Transverse colon (tissue), 4 donors: Measurements from ENCODE around the gene EGLN1. TPM values are rescaled to one million over a fixed set of nuclear protein-coding genes. Genes with fewer than 3 reads are reported as not detected.

Experiments
- DNase-seq: peaks from one replicate; pipeline ENCODE4 v3.0.0-alpha.2; 2019
- H3K27ac ChIP-seq, 4 donors: fragments of 200-600 bp; sonication (generic); 2 replicates each; pipeline ENCODE4 v1.5.1; 2016 to 2018; ENCODE audit warnings: inconsistent platforms in 4 of 4
- H3K27me3 ChIP-seq: fragments of 200-600 bp; sonication (generic); 2 replicates; pipeline ENCODE4 v1.5.1; 2017; ENCODE audit warnings: inconsistent platforms
- H3K36me3 ChIP-seq, 4 donors: fragments of 200-600 bp; sonication (generic); 2 replicates each; pipeline ENCODE4 v1.5.1; 2017 to 2019; ENCODE audit warnings: inconsistent platforms in 4 of 4
- H3K4me1 ChIP-seq, 4 donors: fragments of 200-600 bp; sonication (generic); 2 replicates each; pipeline ENCODE4 v1.5.1; 2017 to 2020; ENCODE audit warnings: inconsistent platforms in 4 of 4
- H3K4me3 ChIP-seq, 4 donors: fragments of 200-600 bp; sonication (generic); 1 replicate in 1 of 4; 2 replicates in 3 of 4; pipeline versions ENCODE4 v1.5.1 to v1.6.1; 2017 to 2019; ENCODE audit warnings: inconsistent platforms in 4 of 4
- H3K9me3 ChIP-seq, 2 donors: fragments of 200-600 bp; sonication (generic); 2 replicates each; pipeline ENCODE4 v1.5.1; 2017 to 2019; ENCODE audit warnings: inconsistent platforms in 2 of 2
- CTCF ChIP-seq, 5 experiments: fragments of 200-600 bp in 3 of 5; fragments of 450-650 bp in 2 of 5; sonication (generic) in 3 of 5; IDR thresholded peaks; 1 replicate in 2 of 5; 2 replicates in 3 of 5; pipeline ENCODE4 v1.5.1; 2016 to 2017; ENCODE audit warnings: antibody characterized with exemption in 5 of 5, inconsistent platforms in 3 of 5, mild to moderate bottlenecking in 2 of 5, moderate library complexity in 1 of 5
- EP300 ChIP-seq: sonication (generic); formaldehyde crosslinking; IDR thresholded peaks from one replicate; pipeline ENCODE4 v1.6.1; 2017; ENCODE audit warnings: antibody characterized with exemption, low read depth
- POLR2A ChIP-seq: fragments of 450-650 bp; IDR thresholded peaks from one replicate; pipeline ENCODE4 v1.6.1; 2016; ENCODE audit warnings: antibody characterized with exemption, mild to moderate bottlenecking, moderate library complexity
- POLR2AphosphoS5 ChIP-seq, 3 donors: sonication (generic); formaldehyde crosslinking; IDR thresholded peaks; one replicate each; pipeline ENCODE4 v1.6.1; 2016; ENCODE audit warnings: antibody characterized with exemption in 3 of 3
- WGBS, 2 donors: methylation state at CpG; one replicate each; pipeline ENCODE4 v1.1.5; 2018; ENCODE audit warnings: low coverage in 1 of 2; 5-methylcytosine and 5-hydroxymethylcytosine counted together
- in situ Hi-C, 4 donors: fragments of 200-750 bp; cut with MboI; loops; one replicate each; pipeline versions ENCODE4 v1.15.0 to v1.15.1; 2017; ENCODE audit warnings: low sequenced_read_pairs in 3 of 4, low pct_ligation_motif_present in 1 of 4, low pct_unique_long_range_greater_than_20kb in 1 of 4
- intact Hi-C: fragments of 100-400 bp; cut with DNase I; formaldehyde crosslinking; loops from one replicate; pipeline ENCODE4 v1.15.1; 2023; ENCODE audit warnings: low total_unique reads
- total RNA-seq, 4 donors: library from RNA; depleted of rRNA; stranded (reverse); fragments of >200 nt; gene quantifications; one replicate each; pipeline ENCODE4 v1.1.0, GENCODE V29; 2016

The EGLN1 gene
- total RNA-seq, 4 donors from 2014 or later = 40.2 to 69.2 (median 51.7) TPM

DNA sequence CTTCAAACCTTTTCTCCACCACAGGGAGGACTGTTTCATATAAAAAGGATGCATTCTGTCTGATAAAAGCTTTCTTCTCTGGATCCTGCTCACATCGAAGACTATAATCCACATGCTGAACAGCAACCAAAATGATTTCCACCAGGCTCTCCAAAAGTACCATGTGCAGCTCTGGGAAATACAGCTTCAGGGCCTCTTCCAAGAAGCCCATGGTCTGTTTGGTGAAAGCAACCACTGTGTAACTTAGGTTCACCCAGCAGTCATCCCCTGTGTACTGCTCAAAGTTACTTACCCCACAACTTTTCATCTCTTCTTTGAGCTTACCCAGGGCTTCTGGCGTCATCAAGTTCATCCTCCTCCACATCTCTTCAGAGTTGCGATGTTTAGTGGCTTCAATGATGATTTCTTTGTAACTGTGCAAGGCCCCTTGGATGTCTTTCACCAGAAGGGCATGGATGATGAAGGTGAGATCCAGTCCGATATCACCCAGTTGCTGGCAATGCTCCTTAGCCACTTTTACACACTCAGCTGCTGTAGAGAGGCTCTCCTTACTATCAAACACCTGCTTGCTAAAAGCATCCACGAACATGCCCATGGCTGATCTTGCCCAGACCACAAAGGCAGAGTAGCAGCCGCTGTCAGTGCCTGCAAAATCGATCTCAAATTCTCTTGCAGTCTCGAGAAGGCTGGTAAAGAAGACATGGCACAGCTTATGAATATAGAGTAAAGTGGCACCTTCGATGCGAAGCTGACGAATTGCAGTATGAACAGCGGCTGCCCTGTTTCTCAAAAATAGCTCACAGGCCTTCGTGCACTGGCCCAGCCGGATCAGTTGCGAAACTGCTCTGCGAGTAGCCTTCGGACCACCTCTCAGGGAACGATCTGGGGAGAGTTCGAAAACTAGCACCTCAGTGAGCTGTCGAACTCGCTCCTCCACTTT is 86.2 kb downstream of the EGLN1 start:
- Histone ChIP-seq H3K27me3 (no peaks in the 10 kb centered on the region), H3K36me3 (peaks cover 0 to 9% (median 0%) of the 10 kb centered on the region in 4 donors), H3K4me1 (peaks cover 22 to 63% (median 51%) of the 10 kb centered on the region in 4 donors), H3K9me3 (no peaks in the 10 kb centered on the region), H3K4me3 (peak overlapping the region; percentile 48 to 94 (median 84)), H3K27ac (peak overlapping the region in 1 of 4 donors; percentile 99)
- intact Hi-C loops (no loop called here), in situ Hi-C loops (no loop called here)
- no peak for DNase-seq
- WGBS, 2 donors = 68 to 73% methylated on average over 15 to 21 of the region's 21 CpGs
- TF ChIP-seq EP300 = no peak
- no peak for TF ChIP-seq POLR2A
- TF ChIP-seq POLR2AphosphoS5 (IDR thresholded peaks at IDR 0.05) = no peak
- no peak for TF ChIP-seq CTCF (IDR thresholded peaks at IDR 0.05)

GRCh38 chr1:231334952-231335351 is 87.1 kb downstream of the EGLN1 start:
- intact Hi-C loops = no loop called here
- Histone ChIP-seq H3K9me3 (no peaks in the 10 kb centered on the region), H3K36me3 (peaks cover 0 to 11% (median 0%) of the 10 kb centered on the region in 4 donors), H3K27ac (no peak overlapping the region), H3K27me3 (no peaks in the 10 kb centered on the region), H3K4me1 (peaks cover 22 to 55% (median 51%) of the 10 kb centered on the region in 4 donors), H3K4me3 (peak overlapping the region in 2 of 4 donors; percentile 79 to 94)
- TF ChIP-seq POLR2AphosphoS5 (IDR thresholded peaks at IDR 0.05) (no peak), CTCF (IDR thresholded peaks at IDR 0.05) (no peak), POLR2A (no peak), EP300 (no peak)
- DNase-seq = no peak
- WGBS, 2 donors = 90 to 92% methylated on average over 6 of the region's 6 CpGs
- in situ Hi-C loops = no loop called here

DNA sequence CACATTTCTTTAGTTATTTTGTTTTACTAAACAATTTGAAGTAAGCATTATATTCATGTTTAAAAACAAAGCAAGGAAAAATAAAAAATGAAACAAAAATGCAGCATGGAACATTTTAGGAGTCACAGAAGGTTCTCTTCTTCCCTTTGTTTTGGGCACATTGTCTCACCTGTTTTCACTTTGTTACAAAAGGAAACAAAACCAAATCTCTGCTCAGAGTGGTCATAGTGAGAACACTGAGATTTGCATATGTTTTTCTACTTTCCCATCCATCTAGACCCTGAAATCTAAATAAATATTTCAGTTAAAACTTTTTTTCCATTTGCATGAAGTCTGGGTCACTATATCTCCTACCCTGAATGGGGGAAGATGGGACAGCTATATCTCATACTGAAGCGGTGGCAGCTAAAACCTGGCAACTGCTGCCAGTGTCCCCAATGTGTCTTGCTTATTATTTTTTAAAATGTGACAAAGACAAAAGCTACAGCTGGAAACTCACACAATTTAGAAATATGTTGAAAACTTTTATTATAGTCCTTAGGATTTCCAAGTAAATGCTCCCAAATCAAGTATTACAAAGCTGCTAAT is 87.9 kb downstream of the EGLN1 start:
- H3K27ac ChIP-seq = no peak overlapping the region
- 77 to 83% methylated on average over 1 of the region's 1 CpG for WGBS, 2 donors
- intact Hi-C loops (no loop called here), in situ Hi-C loops (no loop called here)
- H3K4me3 ChIP-seq = peak overlapping the region in 1 of 4 donors; percentile 79
- H3K36me3 ChIP-seq = peaks cover 0 to 11% (median 0%) of the 10 kb centered on the region in 4 donors
- H3K4me1 ChIP-seq = peaks cover 18 to 47% (median 45%) of the 10 kb centered on the region in 4 donors
- H3K9me3 ChIP-seq = no peaks in the 10 kb centered on the region
- DNase-seq = no peak
- no peaks in the 10 kb centered on the region for H3K27me3 ChIP-seq
- TF ChIP-seq POLR2A = no peak
- no peak for TF ChIP-seq CTCF (IDR thresholded peaks at IDR 0.05)
- TF ChIP-seq POLR2AphosphoS5 (IDR thresholded peaks at IDR 0.05) = no peak

GRCh38 chr1:231332761-231333160 is 89.3 kb downstream of the EGLN1 start:
- H3K9me3 ChIP-seq = no peaks in the 10 kb centered on the region
- intact Hi-C loops (no loop called here), in situ Hi-C loops (no loop called here)
- H3K4me3 ChIP-seq = no peak overlapping the region
- peaks cover 0 to 11% (median 0%) of the 10 kb centered on the region in 4 donors for H3K36me3 ChIP-seq
- 93 to 94% methylated on average over 1 of the region's 1 CpG for WGBS, 2 donors
- no peak for TF ChIP-seq CTCF (IDR thresholded peaks at IDR 0.05)
- no peak for TF ChIP-seq POLR2AphosphoS5 (IDR thresholded peaks at IDR 0.05)
- TF ChIP-seq POLR2A = no peak
- TF ChIP-seq EP300 = no peak
- peaks cover 17 to 43% (median 41%) of the 10 kb centered on the region in 4 donors for H3K4me1 ChIP-seq
- no peaks in the 10 kb centered on the region for H3K27me3 ChIP-seq
- H3K27ac ChIP-seq = no peak overlapping the region
- no peak for DNase-seq
